NCI-H2196 treated with DMSO at 0.1 percent for 48 hours (cell line): Measurements from ENCODE around the gene LIN7A.

Experiments used
- DNase-seq: peaks from one replicate; lab custom pipeline; 2025; ENCODE audit not compliant: unreplicated experiment; lab: John Stamatoyannopoulos, UW

The LIN7A gene

DNA sequence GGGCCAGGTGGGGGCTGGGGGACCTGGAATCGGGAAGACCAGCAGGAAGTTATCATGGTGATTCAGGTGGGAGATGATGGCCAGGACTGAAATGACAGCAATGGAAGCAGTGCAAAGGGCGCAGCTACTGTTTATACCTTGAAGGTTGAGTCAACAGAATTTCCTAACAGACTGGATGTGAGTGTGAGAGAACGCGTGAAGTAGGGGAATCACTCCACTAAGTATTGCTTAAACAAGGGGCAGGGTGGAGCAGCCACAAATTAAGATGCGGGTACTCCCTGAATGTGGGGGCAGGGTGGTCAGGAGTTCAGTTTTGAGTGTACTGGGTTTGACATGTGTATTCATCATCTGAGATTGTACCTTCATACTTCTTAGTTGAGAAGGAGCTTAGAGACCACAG, 175.9 kb downstream of the LIN7A start:
- DNase-seq: no peak

DNA sequence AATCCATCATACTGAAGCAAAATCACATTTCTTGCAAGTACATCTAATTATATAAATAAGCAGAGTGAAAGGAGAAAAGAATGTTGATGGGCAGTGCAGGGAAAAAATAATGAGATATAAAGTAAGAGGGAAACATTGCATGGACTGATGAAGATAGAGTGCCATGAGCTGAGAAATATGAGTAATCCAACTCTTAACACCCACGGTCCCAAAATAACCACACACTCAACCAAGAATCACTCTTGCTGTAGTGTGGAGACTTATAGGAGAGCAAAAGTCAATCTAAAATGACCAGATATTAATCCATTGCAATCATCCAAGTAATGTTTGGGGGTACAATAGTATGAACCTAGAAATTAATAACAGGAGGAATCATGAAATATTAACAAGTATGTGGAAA, 180.9 kb downstream of the LIN7A start:
- DNase-seq: no peak

DNA sequence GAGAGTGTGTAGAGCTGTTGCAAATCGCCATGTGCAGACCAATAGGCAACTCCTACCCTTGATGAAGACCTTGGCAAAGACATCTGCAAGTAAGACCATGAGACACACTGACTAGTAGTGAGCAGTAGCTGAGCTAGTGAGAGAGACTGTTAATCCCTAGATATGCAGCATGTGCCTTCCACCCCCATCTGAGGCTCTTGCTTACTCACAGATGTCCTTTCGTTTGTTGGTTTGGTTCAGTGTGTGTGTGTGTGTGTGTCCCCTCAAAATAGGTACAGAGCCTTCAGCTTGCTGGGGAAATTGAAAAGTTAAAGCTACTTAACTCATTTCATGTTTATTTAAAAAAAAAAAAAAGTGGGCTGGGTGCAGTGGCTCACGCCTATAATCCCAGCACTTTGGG, 183.5 kb downstream of the LIN7A start:
- DNase-seq: no peak

DNA sequence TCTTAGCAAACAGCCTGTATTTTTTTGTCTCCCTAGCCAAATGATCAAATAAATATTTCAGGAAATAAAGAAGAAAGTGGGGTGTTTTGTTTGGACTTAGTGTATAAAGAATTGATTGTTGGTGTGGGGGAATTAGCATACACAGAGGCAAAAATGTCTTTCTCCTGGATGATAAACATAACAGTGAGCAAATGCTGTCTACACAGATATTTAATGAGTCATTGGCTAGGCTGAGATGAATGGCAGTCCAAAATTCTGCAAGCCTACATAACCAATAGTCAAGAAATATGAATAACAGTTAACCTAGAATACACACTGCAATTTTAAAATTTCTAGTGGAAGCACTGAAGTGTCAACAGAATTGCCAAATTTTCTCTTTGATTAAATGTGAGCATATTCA, 185.3 kb downstream of the LIN7A start:
- DNase-seq: no peak

DNA sequence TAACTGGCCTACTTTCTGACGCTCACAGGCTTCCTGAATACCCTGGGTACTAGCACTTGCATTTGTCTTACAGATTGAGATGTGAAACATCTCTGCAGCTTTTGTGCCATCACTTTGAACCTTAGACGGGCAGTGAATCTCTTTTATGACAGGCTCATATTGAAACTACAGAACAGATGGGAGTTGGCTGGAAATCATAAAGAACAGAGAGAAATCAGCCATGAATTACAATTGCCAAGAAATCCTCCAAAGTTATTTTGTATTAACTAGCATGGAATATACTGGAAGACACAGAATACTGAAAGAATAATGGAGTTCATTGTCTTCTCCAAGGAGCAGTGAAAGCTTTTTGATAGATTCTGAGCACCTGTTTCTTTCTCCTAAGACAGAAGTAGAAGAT, 188.3 kb downstream of the LIN7A start:
- DNase-seq: no peak

GRCh38 chr12:80747800-80748199, 189.9 kb downstream of the LIN7A start:
- DNase-seq: no peak

DNA sequence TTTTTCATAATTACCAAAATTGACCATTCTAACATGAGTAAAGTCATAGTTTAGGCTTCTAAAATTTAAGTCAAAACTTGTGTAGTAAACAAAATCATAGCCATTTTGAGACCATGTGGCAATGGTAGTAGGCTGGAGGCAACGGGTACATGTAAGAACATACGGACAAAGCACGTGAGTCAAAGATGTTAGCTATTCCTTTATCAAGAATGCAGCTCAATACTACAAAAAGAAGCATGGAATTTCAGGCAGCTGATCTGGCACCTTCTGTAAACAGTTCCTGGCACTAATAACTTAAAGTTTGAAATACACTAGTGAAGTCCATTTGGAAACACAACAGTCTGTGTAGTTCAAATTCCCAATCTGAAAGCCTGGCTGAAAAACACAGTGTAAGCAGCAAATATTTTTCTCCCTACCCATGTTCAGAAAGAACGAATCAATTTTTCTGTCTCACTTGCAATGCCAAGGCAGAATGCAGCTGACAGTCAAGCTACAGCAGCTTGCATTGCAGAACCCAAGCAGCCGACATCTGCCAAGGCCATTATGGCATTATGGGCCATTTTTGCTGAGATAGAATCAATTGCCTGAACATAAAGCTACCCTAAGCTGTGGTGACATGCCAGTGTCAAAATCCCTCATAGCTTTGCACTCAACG, 191.8 kb downstream of the LIN7A start:
- no peak for DNase-seq
